Large intestine (tissue), 3 donors: Measurements from ENCODE around the gene ISG20L2. TPM values are rescaled to one million over a fixed set of nuclear protein-coding genes. Genes with fewer than 3 reads are reported as not detected.

Experiments used
- DNase-seq, 2 donors: peaks; one replicate each; pipeline versions ENCODE4 v3.0.0 to v3.0.0-alpha.2; 2013
- H3K27ac ChIP-seq: one replicate; pipeline ENCODE4 v1.5.1; 2013; ENCODE audit warnings: low read length
- H3K27me3 ChIP-seq: 2 replicates; pipeline ENCODE4 v1.6.1; 2013; ENCODE audit warnings: low read length; ENCODE audit not compliant: control insufficient read depth, insufficient read depth
- H3K36me3 ChIP-seq: 2 replicates; pipeline ENCODE4 v1.6.1; 2013; ENCODE audit warnings: low read length; ENCODE audit not compliant: control insufficient read depth, insufficient read depth
- H3K4me1 ChIP-seq: one replicate; pipeline ENCODE4 v1.6.1; 2013; ENCODE audit warnings: low read length; ENCODE audit not compliant: control insufficient read depth, insufficient read depth
- H3K4me3 ChIP-seq: one replicate; pipeline ENCODE4 v1.5.1; 2013; ENCODE audit warnings: low read length
- H3K9me3 ChIP-seq: one replicate; pipeline ENCODE4 v1.6.1; 2013; ENCODE audit warnings: mild to moderate bottlenecking, low read depth, low read length, moderate library complexity; ENCODE audit not compliant: control insufficient read depth
- WGBS: methylation state at CpG from one replicate; pipeline ENCODE4 v1.1.5; 2013; ENCODE audit warnings: low lambda C conversion rate; ENCODE audit not compliant: insufficient coverage; 5-methylcytosine and 5-hydroxymethylcytosine counted together
- polyA plus RNA-seq: library from polyadenylated mRNA; unstranded; fragments of 120-200 nt; gene quantifications from one replicate; pipeline ENCODE4 v1.2.1, GENCODE V29; 2013

ISG20L2 gene
- polyA plus RNA-seq, 1 donor: 36.6 TPM

GRCh38 chr1:156755527-156755950 lies 27.0 kb upstream of the ISG20L2 start:
- peaks cover 9% of the 10 kb centered on the region for H3K4me1 ChIP-seq
- H3K9me3 ChIP-seq: no peaks in the 10 kb centered on the region
- no peak overlapping the region for H3K27ac ChIP-seq
- peaks cover 2% of the 10 kb centered on the region for H3K36me3 ChIP-seq
- DNase-seq: no peak
- H3K27me3 ChIP-seq: no peaks in the 10 kb centered on the region
- no CpG with 5 or more reads among the region's 5 CpGs for WGBS
- no peak overlapping the region for H3K4me3 ChIP-seq

- no CpG with 5 or more reads among the region's 8 CpGs for WGBS
- H3K4me3 ChIP-seq: no peak overlapping the region
Observed at GRCh38 chr1:156754219-156754618, 25.7 kb upstream of the ISG20L2 start.

GRCh38 chr1:156752843-156753482 lies 24.4 kb upstream of the ISG20L2 start:
- Histone ChIP-seq H3K9me3 (no peaks in the 10 kb centered on the region), H3K4me3 (peak overlapping the region; percentile 89), H3K36me3 (peaks cover 2% of the 10 kb centered on the region), H3K27me3 (no peaks in the 10 kb centered on the region), H3K27ac (peak overlapping the region; percentile 84), H3K4me1 (peaks cover 32% of the 10 kb centered on the region)
- peak in 1 of 2 donors; percentile 34 for DNase-seq
- no CpG with 5 or more reads among the region's 1 CpG for WGBS

More at GRCh38 chr1:156754219-156754618, 25.7 kb upstream of the ISG20L2 start:
- DNase-seq: no peak
- H3K27ac ChIP-seq: no peak overlapping the region
- no peaks in the 10 kb centered on the region for H3K27me3 ChIP-seq
- no peaks in the 10 kb centered on the region for H3K9me3 ChIP-seq
- H3K36me3 ChIP-seq: peaks cover 2% of the 10 kb centered on the region
- peaks cover 19% of the 10 kb centered on the region for H3K4me1 ChIP-seq

DNA sequence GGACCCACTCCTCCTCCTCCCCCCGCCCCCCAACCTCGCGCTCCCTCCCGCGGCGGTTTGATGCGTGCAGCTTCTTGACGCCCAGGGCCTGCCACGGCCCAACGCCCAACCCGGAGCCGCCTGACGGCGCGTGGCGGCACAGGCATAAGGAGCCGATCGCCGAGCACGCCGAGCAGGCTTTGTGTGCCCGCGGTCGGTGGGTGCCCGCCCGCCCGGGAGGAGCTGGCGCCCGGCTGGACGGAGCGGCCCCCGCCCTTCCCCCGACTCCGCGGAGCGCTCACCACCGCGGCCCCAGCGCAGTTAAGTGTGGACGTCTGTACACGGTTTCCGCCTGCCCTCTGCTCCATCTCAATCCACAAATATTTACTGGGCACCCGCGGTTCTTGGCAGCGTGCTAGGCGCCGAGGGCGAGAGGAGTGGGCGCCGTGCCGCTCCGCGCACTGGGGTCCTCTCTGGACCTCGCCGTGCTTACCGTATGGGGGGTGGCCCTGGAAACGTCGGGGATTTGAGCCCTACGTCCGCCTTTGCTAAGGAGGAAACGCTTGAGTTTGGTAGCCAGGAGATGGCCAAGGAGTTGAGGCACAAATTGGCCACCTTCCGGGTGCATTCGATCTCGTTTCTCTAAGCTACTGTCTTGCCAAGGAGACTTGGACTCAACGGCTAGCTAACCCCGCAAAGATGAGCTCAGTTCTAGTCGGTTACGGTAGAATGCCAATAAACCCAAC lies 23.4 kb upstream of the ISG20L2 start:
- WGBS: no CpG with 5 or more reads among the region's 68 CpGs
- DNase-seq: peak; percentile 97 to 98
- H3K27me3 ChIP-seq: no peaks in the 10 kb centered on the region
- H3K4me1 ChIP-seq: peaks cover 40% of the 10 kb centered on the region
- peaks cover 2% of the 10 kb centered on the region for H3K36me3 ChIP-seq
- H3K4me3 ChIP-seq: peak overlapping the region; percentile 89
- no peaks in the 10 kb centered on the region for H3K9me3 ChIP-seq
- H3K27ac ChIP-seq: peak overlapping the region; percentile 84

DNA sequence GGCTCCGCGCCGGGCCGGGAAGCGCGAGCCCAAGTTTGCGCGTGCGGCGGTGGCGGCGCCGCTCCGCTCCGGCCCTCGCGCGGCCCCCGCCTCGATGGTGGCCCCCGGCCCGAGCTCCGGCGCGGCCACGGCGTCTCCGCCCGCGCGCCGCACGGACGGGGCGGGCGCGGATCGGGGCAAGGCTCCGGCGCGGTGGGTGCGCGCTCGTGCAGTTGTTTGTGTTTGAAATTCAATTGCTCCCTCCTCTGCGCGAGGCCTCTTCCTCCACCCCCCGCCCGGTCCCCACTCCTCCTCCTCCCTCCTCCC lies 22.8 kb upstream of the ISG20L2 start, which contains the start of gene HDGF:
TSS of gene HDGF (minus strand) at position 225 of the 306 bp plus-strand sequence. CDS start 246 bp downstream, outside the sequence.
- H3K9me3 ChIP-seq: no peaks in the 10 kb centered on the region
- H3K36me3 ChIP-seq: peaks cover 2% of the 10 kb centered on the region
- H3K27me3 ChIP-seq: no peaks in the 10 kb centered on the region
- H3K4me1 ChIP-seq: peaks cover 41% of the 10 kb centered on the region
- no peak for DNase-seq
- WGBS: no CpG with 5 or more reads among the region's 48 CpGs
- H3K27ac ChIP-seq: peak within 1 kb of the TSS; percentile 97
- H3K4me3 ChIP-seq: peak within 1 kb of the TSS; percentile 89

GRCh38 chr1:156750711-156751450 lies 22.3 kb upstream of the ISG20L2 start:
- DNase-seq: peak in 1 of 2 donors; percentile 38
- Histone ChIP-seq H3K9me3 (no peaks in the 10 kb centered on the region), H3K4me1 (peaks cover 46% of the 10 kb centered on the region), H3K4me3 (peak overlapping the region; percentile 89), H3K27me3 (no peaks in the 10 kb centered on the region), H3K36me3 (peaks cover 2% of the 10 kb centered on the region), H3K27ac (peak overlapping the region; percentile 97)
- 0% methylated on average over 1 of the region's 64 CpGs for WGBS

GRCh38 chr1:156750191-156750672 lies 21.7 kb upstream of the ISG20L2 start:
- peaks cover 52% of the 10 kb centered on the region for H3K4me1 ChIP-seq
- no CpG with 5 or more reads among the region's 5 CpGs for WGBS
- H3K27ac ChIP-seq: peak overlapping the region; percentile 97
- peak; percentile 61 to 77 for DNase-seq
- H3K4me3 ChIP-seq: peak overlapping the region; percentile 89
- no peaks in the 10 kb centered on the region for H3K9me3 ChIP-seq
- peaks cover 3% of the 10 kb centered on the region for H3K36me3 ChIP-seq
- H3K27me3 ChIP-seq: no peaks in the 10 kb centered on the region

DNA sequence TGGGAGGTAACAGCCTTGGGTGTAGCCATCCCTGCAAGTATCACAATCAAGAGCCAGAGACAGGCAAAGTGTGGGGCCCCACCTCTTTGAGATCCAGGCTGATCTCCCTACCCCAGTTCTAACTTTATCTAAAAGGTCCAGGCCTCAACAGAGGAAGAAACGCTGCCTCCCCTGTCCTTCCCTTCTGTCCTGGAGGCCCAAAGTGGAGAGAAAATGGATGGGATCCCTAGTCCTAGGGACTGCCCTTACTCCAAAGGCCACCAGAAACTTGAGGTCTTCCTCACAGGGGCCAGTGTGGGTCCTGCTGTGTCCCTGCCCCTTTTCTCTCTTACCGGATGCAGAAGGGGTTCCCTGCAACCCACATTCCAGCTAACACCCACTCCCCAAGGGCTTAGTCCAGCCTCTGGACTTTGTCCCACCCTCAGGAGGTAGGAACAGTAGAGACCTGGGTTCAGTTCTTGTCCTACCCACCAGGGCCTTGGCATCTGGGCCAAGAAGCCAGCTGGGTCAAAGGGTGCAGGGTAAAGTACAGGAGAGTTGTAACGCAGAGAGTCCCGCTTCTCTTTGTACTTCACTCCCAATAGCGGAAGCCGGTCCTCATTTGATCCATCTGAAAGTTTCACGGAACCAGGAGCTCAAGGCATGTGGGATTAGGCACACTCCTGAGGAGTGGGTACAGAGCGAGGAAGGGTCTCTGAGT lies 21.0 kb upstream of the ISG20L2 start:
- WGBS: no CpG with 5 or more reads among the region's 8 CpGs
- H3K9me3 ChIP-seq: no peaks in the 10 kb centered on the region
- peak overlapping the region; percentile 89 for H3K4me3 ChIP-seq
- peaks cover 57% of the 10 kb centered on the region for H3K4me1 ChIP-seq
- peaks cover 9% of the 10 kb centered on the region for H3K36me3 ChIP-seq
- no peaks in the 10 kb centered on the region for H3K27me3 ChIP-seq
- H3K27ac ChIP-seq: peak overlapping the region; percentile 97
- peak; percentile 86 to 93 for DNase-seq

- 10% methylated on average over 2 of the region's 9 CpGs for WGBS
- peaks cover 57% of the 10 kb centered on the region for H3K4me1 ChIP-seq
Observed at GRCh38 chr1:156748670-156749418, 20.3 kb upstream of the ISG20L2 start.

More at GRCh38 chr1:156748670-156749418, 20.3 kb upstream of the ISG20L2 start:
- Histone ChIP-seq H3K27me3 (no peaks in the 10 kb centered on the region), H3K4me3 (peak overlapping the region; percentile 89), H3K9me3 (no peaks in the 10 kb centered on the region), H3K36me3 (peaks cover 15% of the 10 kb centered on the region), H3K27ac (peak overlapping the region; percentile 97)
- peak; percentile 42 to 75 for DNase-seq
